ENCODE measurements around the gene SLC22A2.
"Not testable (repeated sequence)": the region's sequence is repeated elsewhere in the genome, so short reads cannot be mapped to it uniquely, and the experiment has no call there.

SLC22A2 gene

DNA sequence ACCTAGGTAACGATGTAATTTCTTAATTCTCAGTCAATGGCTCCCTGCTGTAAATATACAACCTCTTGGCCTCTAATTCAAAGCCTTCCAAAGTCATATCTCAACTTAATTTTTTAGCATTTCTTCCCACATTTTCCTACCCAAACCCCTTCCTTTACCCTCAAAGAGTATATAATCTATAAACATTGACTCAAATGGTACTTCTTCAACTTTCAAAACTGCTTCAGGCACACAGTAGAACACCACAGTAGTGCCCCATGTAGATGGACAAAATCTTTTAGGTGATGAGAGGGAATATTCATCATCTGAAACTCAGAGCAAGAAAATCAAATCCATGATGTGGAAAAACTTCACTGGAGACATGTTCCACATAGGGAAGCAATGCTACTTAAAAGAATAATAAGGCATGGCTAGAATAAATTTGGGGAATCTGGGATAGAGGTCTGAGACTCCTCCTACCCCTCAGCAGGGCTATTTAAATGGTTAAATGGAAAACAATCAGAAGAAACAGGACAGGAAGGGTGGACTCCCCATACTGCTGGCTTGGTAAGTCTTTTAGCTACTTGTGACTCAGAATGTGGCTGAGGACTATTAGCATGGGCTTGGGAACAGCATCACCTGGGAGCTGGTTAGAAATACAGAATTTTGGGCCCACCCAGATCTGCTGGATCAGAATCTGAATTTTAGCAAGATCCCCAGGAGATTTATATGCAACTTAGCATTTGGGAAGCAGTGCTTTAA, 6.4 kb downstream of the SLC22A2 start:
- no peak for DNase-seq

DNA sequence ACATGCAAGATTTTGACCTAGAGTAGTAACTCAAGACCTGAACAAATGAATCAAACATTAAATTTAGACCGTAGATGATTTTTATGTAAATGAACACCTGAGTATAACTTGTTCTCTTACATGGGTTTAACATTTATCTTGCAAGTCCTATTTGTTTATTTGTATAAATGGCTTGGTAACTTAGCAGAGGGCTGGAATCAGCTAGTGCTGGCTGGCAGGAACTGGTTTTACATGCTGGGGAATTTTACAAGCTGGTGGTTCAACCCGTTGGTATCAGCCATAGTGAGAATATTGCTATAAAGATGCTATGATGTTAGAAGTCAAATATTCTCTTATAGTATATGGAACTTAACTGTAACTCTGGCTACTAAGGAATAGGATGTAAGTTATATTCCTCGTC, 8.9 kb downstream of the SLC22A2 start:
- DNase-seq: no peak

DNA sequence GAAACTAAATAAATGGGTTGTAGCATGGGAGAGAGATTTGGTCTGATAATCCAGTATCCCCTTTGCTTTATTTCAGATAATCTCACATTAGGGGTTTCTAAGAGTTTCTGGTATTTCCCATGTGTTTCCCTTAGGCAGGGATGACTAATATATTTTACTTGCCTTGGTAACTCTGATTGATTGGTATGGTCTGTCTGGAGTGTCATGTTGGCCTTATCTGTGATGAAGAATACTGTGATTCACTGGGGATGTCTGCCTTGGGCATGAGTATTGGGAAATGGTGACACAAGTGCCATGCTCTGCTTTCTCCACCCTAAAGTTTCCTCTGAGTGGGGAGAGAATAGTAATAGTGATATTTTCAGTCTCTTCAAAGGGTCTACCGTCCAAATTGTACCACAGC, 10.1 kb downstream of the SLC22A2 start:
- DNase-seq: no peak

DNA sequence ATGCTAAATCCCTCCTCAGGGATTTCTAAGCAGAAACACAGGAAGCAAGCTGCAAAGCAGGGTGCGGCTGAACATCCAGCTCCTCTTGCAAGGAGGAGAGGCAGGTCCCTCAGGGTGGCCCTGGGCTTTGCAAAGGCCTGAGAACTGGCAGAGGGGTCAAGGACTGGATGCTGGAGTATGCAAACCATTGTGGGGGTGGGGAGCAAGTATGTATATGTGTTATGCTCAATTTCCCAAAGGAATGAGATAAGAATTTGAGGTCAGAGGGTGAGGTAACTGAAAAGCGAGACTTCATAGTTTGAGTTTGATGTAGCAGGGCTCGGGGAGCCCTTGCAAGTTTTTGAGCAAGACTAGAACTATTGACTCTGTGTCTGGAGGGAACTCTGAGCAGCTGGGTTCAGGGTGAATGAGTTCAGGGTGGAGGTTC, 11.2 kb downstream of the SLC22A2 start:
- DNase-seq: no peak

DNA sequence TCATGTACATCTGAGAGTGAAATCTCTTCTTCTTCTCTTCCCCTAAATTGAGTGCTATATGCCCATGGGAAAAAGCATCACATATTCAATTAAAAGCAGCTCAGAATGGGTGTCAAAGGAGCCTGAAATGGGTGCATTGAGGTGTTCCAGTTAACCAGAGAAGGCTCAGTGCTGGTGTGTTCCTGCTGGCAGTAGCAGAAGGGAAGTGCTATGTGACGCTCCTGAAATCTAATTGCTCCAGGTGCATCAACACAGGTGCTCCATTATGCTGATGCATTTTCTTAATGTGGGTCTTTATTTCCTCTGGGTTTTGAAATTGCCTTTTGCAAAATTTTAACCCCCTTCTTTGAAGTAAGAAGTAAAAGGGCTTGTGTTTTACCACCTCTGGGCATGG, 17.9 kb downstream of the SLC22A2 start:
- no peak for DNase-seq

DNA sequence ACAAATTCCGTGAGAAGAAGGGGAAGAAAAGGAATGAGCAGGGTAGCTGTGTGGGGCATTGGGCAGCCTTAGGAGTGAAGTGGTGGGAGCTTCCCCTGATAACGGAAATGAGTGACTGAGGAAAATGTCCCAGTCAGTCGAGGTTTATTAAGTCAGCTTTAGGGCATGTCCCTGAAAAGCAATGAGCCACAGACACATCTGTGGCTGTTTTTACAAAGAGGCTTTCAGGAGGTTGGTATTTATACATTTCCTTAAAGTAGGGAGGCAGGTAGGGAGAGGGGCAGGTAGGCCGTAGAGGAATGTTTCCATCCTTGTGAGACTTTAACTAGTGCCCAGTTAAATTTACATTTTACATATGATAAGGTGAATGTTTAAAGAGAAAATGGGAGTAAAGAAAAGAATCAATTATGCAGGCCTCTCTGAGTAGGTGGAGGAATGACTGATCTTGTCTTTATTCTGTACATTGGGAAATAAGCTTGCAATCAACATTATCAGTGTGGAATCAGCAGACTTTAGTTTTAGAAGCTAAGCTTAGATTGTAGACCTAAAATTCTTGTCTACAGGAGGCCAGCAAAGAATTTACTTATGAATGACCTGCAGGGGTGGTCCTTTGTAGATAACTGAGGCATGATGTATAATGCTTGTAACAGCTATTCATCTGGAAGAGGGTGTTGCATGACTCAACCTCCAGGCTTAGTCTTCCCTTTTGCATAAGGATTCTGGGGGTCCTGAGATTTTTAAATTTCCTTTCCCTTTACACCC, 18.5 kb downstream of the SLC22A2 start:
- DNase-seq: no peak

DNA sequence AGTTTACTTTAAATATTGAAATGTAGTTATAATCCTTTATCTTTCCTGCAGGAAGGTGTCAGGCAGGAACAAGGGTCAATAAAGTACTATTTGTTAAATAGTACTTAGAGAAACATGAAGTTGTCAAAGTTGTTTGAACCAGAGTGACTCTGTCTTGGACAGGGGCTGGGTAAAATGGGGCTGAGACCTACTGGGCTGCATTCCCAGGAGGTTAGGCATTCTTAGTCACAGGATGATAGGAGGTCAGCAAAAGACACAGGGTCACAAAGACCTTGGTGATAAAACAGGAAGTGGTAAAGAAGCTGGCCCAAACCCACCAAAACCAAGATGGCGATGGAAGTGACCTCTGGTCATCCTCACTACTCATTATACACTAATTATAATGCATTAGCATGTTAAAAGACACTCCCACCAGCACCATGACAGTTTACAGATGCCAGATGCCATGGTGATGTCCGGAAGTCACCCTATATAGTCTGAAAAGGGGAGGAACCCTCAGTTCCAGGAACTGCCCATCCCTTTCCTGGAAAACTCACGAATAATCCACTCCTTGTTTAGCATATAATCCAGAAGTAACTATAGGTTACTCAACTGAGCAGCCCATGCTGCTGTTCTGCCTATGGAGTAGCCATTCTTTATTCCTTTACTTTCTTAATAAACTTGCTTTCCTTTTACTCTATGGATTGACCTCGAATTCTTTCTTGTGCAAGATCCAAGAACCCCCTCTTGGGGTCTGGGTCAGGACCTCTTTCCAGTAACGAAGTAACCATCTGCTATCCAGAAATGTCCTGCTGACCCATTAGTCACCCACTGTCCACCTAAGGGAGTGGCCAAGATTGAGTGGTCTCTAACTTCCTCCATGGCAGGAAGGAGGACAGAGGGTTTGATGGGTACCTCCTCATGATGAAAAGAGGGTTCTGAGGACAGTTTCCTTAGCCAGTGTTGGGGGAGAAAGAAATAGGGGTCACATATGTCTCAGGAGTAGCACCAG, 19.6 kb downstream of the SLC22A2 start:
- no peak for DNase-seq

DNA sequence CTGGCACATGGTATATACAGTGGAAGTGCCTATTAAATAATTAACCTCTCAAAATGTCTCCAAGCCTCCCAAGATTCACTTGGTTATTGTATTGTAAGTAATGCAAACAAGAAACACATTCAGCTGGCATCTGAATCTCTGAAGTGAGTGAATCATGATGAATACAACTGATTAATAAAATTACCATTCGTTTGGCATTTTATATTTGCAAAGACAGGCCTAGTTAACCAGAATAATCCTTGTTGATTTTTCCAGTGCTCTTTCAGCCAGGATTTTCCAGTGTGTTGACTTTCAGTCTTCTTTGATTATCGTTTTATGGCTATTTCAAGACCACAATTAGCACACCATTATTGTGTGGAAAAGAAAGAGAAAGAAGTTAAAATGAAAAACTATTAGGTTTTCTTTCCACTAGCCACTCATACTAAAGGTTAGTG, 20.3 kb downstream of the SLC22A2 start:
- DNase-seq: no peak

DNA sequence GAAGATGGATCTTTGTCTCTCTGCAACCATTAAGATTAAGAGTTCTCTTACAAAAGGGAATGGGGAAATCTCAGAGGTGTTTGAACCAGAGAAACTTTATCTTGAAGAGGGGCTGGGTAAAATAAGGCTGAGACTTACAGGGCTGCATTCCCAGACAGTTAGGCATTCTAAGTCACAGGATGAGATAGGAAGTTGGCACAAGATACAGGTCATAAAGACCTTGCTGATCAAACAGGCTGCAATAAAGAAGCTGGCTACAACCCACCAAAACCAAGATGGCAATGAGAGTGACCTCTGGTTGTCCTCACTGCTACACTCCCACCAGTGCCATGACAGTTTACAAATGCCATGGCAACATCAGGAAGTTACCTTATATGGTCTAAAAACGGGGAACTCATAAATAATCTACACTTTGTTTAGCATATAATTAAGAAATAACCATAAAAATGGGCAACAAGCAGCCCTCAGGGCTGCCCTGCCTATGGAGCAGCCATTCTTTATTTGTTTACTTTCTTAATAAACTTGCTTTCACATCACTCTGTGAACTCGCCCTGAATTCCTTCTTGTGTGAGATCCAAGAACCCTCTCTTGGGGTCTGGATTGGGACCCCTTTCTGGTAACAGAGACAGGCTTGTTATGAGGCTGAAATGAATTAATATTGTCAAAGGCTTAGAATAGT, 20.9 kb downstream of the SLC22A2 start:
- DNase-seq: not testable (repeated sequence)

DNA sequence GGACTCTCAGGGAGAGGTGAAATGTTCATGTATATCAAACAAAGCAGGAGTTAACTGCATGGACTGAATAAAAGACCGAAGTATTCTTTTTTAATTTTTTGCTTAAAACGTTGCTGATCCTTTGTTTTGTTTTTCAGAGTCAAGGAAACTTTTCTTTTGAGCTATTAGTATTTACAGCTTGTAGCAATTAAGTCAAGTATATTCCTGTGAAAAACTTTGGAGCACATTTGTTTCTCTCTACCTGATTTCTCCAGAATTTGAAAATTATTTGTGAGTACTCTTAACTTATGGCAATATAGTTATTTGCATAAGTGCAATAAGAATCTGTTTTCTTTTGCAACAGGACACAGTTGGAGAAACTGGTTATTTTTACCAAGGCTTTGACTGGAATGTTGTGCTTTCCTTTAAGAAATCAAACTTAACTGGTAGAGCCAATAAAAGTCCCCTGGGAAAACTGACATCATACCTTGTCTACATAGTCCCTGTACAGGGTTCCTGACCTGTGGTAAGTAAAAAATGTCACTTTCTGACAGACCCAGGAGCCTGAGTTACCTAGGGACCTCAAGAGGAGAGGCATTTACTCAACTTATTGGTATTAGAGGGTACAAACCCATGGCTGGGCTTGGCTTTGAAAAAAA, 22.3 kb downstream of the SLC22A2 start:
- not testable (repeated sequence) for DNase-seq

DNA sequence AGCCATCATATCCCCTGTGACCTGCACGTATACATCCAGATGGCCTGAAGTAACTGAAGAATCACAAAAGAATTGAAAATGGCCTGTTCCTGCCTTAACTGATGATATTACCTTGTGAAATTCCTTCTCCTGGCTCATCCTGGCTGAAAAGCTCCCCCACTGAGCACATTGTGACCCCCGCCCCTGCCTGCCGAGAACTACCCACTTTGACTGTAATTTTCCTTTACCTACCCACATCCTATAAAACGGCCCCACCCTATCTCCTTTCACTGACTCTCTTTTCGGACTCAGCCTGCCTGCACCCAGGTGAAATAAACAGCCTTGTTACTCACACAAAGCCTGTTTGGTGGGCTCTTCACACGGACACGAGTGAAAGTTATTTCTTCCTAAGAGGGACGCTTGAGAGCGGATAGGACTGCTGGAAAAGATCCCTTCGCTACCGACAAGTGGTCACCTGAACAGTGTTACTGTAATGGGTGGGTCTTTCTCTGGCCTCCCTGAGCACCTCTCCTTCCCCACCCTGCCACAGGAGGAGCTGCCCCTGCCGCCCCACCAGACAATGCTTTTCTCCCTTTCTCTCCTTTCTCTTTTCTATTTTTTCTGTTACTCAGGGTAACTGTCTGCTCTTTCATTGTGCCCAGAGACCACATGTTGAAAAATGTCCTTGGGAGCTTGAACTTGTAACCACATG, 24.5 kb downstream of the SLC22A2 start:
- DNase-seq: not testable (repeated sequence)

DNA sequence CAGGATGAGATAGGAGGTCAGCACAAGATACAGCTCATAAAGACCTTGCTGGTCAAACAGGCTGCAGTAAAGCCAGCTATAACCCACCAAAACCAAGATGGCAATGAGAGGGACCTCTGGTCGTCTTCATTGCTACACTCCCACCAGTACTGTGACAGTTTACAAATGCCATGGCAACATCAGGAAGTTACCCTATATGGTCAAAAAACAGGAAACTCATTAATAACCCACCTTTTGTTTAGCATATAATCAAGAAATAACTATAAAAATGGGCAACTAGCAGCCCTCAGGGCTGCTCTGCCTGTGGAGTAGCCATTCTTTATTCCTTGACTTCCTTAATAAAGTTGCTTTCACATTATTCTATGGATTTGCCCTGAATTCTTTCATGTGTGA, 30.9 kb downstream of the SLC22A2 start:
- DNase-seq: no peak

DNA sequence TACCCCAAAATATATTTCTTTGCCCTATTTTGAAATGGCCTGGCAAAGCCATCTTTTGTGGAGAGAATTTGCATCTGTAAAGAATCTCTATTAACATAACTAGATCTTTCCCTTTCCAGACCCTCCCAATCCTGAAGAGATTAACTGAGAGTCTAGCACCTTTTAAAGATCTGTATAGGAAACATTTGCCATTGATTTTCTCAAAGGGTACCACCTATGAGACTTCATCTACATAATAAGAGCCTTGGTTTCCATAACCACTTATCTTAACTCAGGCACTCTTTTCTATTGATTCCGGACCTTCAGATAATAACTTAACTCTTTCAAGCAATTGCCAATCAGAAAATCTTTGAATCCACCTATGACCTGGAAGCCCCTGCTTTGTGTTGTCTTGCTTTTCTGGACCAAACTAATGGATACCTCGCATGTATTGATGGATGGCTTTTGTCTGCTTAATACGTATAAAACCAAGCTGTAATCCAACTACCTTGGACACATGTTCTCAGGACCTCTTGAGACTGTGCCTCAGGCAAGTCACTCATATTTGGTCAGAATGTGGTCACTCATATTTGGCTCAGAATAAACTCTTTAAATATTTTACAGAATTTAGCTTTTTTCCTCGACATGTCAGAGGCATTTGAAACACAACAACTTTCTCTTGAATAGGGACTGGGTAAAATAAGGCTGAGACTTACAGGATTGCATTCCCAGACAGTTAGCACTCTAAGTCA, 31.4 kb downstream of the SLC22A2 start:
- no peak for DNase-seq

DNA sequence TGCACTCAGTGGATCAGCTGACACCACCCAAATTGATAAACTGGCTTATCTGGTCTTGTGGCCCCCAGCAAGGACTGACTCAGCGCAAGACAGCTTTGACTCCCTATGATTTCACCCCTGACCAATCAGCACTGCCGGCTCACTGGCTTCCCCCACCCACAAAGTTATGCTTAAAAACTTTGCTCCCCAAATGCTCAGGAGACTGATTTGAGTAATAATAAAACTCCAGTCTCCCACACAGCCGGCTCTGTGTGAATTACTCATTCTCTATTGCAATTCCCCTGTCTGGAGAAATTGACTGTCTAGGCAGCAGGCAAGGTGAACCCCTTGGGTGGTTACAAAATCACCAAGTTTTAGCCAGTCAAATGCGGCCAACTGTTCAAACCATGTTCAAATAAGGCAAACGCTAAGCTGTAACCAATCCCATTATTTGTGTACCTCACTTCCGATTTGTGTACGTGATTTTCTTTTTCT, 32.5 kb downstream of the SLC22A2 start:
- no peak for DNase-seq

DNA sequence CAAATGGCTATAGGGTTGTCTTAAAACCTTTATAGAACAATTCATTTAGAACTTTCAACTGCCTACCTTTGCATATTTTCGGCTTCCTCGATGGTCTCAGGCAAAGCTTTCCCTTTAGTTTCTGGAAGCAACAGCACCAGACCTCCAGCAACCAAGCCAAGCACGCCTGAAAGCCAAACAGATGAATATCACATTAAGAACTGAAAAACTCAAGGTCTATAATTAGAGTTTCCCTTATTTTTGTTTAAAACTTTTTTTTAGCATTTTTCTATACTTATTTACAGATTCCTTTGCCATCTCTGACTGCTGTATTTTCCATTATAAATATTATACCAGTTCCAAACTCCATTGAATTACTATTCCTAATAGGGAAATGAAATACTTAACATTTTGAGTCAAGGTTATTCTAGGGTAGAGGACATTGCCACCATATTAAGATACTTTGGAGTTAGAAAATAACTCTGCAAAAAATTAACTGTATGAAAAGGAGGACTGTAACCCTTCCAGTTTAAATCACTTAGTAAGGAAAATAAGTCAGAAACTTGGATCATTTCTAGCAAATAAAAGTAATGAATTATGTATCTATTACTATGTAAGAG, 33.9 kb downstream of the SLC22A2 start:
- DNase-seq: no peak

DNA sequence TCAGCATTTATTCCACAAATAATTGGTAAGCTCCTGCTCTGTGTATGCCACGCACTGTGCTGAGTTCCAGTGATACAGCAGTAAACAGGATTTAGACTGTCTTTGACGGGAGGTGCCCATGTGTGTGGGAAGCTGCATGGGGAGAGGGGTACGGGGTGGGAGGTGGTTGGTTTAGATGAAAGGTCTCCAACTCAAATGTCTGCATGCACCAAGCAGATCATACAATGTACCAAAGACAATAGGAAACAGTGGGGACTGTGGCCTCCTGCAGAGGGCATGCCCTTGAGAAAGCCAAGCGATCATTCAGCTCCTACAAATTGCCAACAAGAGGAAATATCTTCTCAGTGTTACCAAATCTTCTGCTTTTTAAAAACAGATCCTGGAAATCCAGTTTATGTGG, 36.1 kb downstream of the SLC22A2 start:
- DNase-seq: no peak

DNA sequence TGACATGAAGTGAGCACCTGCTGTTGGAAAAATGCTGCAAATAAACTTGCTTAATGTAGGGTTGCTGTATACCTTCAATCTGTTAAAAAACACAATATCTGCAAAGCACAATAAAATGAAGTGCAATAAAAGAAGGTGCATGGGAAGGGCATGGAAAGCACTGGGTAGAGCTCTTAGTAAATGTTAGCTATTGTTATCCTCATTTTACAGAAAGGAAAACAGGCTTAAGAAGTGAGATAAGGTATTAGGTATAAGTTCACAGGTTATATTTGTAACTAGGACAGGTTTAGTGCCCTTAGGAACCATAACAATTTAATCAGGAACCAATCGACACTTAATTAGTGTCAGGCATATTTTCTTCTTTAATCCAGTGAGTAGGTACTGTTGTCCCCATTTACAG, 36.7 kb downstream of the SLC22A2 start:
- no peak for DNase-seq

DNA sequence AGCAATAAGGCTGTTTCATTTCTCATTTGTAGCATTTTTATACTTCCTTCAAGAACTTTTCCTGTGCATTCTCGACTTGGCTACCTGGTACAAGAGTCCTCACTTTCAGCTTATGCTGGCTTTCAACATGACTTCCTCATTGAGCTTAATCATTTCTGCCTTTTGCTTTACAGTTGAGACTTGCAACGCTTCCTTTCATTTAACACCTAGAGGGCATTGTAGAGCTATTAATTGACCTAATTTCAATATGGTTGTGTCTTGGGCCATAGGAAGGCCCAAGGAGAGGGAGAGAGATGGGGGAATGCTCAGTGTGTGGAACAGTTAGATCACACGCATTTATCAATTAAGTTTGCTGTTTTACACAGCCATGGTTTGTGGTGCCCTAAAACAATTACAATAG, 37.2 kb downstream of the SLC22A2 start:
- DNase-seq: no peak

DNA sequence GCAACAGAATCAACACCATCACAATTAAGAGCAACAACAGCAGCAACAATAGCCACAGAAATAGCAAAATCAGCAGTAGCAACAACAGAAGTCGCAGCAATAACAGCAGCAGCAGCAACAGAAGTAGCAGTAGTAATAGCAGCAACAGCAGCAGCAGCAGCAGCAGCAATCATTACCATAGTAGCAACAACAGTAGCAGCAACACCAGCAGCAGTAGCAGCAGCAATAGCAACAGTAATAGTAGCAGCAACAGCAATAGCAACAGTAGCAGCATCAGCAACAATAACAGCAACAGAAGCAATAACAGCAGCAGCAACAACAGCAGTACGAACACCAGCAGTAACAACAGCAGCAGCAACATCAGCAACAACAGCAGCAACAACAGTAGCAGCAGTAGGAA, 39.8 kb downstream of the SLC22A2 start:
- no peak for DNase-seq

All from hypothalamus (tissue), 51 donors.